K562 (cell line): ENCODE results near the gene KNTC1. TPM values are rescaled to one million over a fixed set of nuclear protein-coding genes. Genes with fewer than 3 reads are reported as not detected.
A peak's percentile ranks its signal among the peaks of the same experiment; 100 is the strongest.

ENCODE experiments used
- COPS2 ChIP-seq: fragments of 450-650 bp; conservative IDR thresholded peaks from 2 replicates; pipeline ENCODE4 v1.6.1; 2016; ENCODE audit warnings: mild to moderate bottlenecking, moderate library complexity
- CREB1 ChIP-seq, 2 experiments: sonication (generic) in 1 of 2; formaldehyde crosslinking in 1 of 2; IDR thresholded peaks; 2 replicates each; pipeline versions ENCODE4 v1.6.1 to v1.8.0; 2012 to 2022; ENCODE audit warnings: inconsistent platforms in 1 of 2, mild to moderate bottlenecking in 1 of 2, missing genetic modification reagents in 1 of 2, moderate library complexity in 1 of 2
- CTCF ChIP-seq, 3 experiments: IDR thresholded peaks in 2 of 3; conservative IDR thresholded peaks in 1 of 3; 2 replicates each; pipeline ENCODE4 v1.5.1; 2011 to 2012; ENCODE audit warnings: low read length in 3 of 3, mild to moderate bottlenecking in 3 of 3, control low read depth in 2 of 3, improper control_type of control experiment in 1 of 3, inconsistent platforms in 1 of 3, low read depth in 1 of 3, mixed read lengths in 1 of 3, moderate library complexity in 1 of 3; ENCODE audit not compliant: insufficient read depth in 2 of 3
- CTCFL ChIP-seq: IDR thresholded peaks from 2 replicates; pipeline ENCODE4 v1.6.1; 2011; ENCODE audit warnings: borderline replicate concordance, low read depth, mild to moderate bottlenecking, moderate library complexity, low read length; ENCODE audit not compliant: insufficient read depth, poor library complexity, severe bottlenecking
- CXXC5 ChIP-seq: fragments of 250-450 bp; sonication (Bioruptor Pico); IDR thresholded peaks from 2 replicates; pipeline ENCODE4 v1.8.0; 2022; ENCODE audit warnings: inconsistent platforms, mild to moderate bottlenecking, moderate library complexity
- FIP1L1 ChIP-seq: fragments of 200-400 bp; formaldehyde crosslinking; IDR thresholded peaks from 2 replicates; pipeline ENCODE4 v1.6.1; 2018; ENCODE audit warnings: mild to moderate bottlenecking, low read depth, low read length; ENCODE audit not compliant: poor library complexity, severe bottlenecking
- HCFC1 ChIP-seq: IDR thresholded peaks from 2 replicates; pipeline ENCODE4 v1.6.1; 2012; ENCODE audit warnings: low read depth, low read length, improper control_type of control experiment
- KDM2B ChIP-seq: fragments of 250-450 bp; sonication (Bioruptor Pico); IDR thresholded peaks from 2 replicates; pipeline ENCODE4 v1.8.0; 2021; ENCODE audit warnings: mild to moderate bottlenecking, moderate library complexity
- POLR2AphosphoS5 ChIP-seq: IDR thresholded peaks from 2 replicates; pipeline ENCODE4 v1.6.1; 2011; ENCODE audit warnings: mild to moderate bottlenecking, low read depth, low read length, moderate library complexity; ENCODE audit not compliant: control insufficient read depth, insufficient read depth
- REST ChIP-seq, 2 experiments: fragments of 450-650 bp; formaldehyde crosslinking in 1 of 2; IDR thresholded peaks; 2 replicates each; pipeline versions ENCODE4 v1.4.0 to v1.6.1; 2014 to 2020; ENCODE audit warnings: mild to moderate bottlenecking in 2 of 2, borderline replicate concordance in 1 of 2, low read depth in 1 of 2
- TOE1 ChIP-seq, 2 experiments: fragments of 450-650 bp in 1 of 2; sonication (generic) in 1 of 2; formaldehyde crosslinking in 1 of 2; IDR thresholded peaks; 2 replicates each; pipeline versions ENCODE4 v1.7.1 to v1.8.0; 2016 to 2022; ENCODE audit warnings: borderline replicate concordance in 2 of 2, mild to moderate bottlenecking in 2 of 2, antibody characterized with exemption in 1 of 2, inconsistent platforms in 1 of 2, low read depth in 1 of 2, missing genetic modification reagents in 1 of 2, moderate library complexity in 1 of 2
- ZNF212 ChIP-seq: fragments of 450-650 bp; formaldehyde crosslinking; IDR thresholded peaks from 2 replicates; pipeline ENCODE4 v1.4.0; 2020; ENCODE audit warnings: mild to moderate bottlenecking
- polyA plus RNA-seq, 8 experiments: library from polyadenylated mRNA; depleted of rRNA in 4 of 8; stranded (reverse) in 5 of 8; unstranded in 3 of 8; fragments of >200 nt; fragmentation: Nextera tagmentation in 2 of 8; fragmentation: Illumina TruSeq in 1 of 8; extraction: Ambion mirVana in 2 of 8; extraction: Trizol in 1 of 8; gene quantifications; 2 replicates each; pipeline versions ENCODE4 v1.2.1 to v1.2.3, GENCODE V29; 2011 to 2014; ENCODE audit warnings: inconsistent platforms in 1 of 8, missing spikeins in 1 of 8
- total RNA-seq, 7 experiments: library from RNA; depleted of rRNA in 6 of 7; stranded (reverse); fragments of >200 nt in 6 of 7; fragmentation: Illumina TruSeq in 2 of 7; extraction: Trizol in 2 of 7; gene quantifications; 2 replicates each; pipeline versions ENCODE4 v1.2.1 to v1.2.3, GENCODE V29; 2011 to 2021; ENCODE audit warnings: low replicate concordance in 1 of 7

Gene KNTC1
- total and polyA plus RNA-seq, 9 of the 15 experiments (the other 6 are each of a cell fraction or from before 2014, with no cell fraction given) = 38.9 to 135 (median 99.6) TPM

GRCh38 chr12:122500685-122501488 is 26.2 kb upstream of the KNTC1 start, which contains the start of gene ZCCHC8 (continued):
- TF ChIP-seq REST (IDR thresholded peaks at IDR 0.05; ENCODE audit: borderline replicate concordance) = no peak
- TF ChIP-seq REST (CRISPR knock-in tag; IDR thresholded peaks at IDR 0.05; ENCODE audit: low read depth) = no peak
- TF ChIP-seq CREB1 (IDR thresholded peaks at IDR 0.05) = peak; percentile 75
- peak; percentile 64; the same call in 1 of the 2 replicates for TF ChIP-seq CREB1 (CRISPR knock-in tag; IDR thresholded peaks at IDR 0.05)
- peak; percentile 99 for TF ChIP-seq HCFC1
- TF ChIP-seq POLR2AphosphoS5 = peak; percentile 91
- TF ChIP-seq COPS2 = no peak
- TF ChIP-seq CXXC5 (CRISPR knock-in tag) = peak; percentile 85
- no peak for TF ChIP-seq KDM2B
- TF ChIP-seq TOE1 (IDR thresholded peaks at IDR 0.05; ENCODE audit: borderline replicate concordance) = peak; percentile 62; the same call in 1 of the 2 replicates
- TF ChIP-seq TOE1 (CRISPR knock-in tag; IDR thresholded peaks at IDR 0.05; ENCODE audit: borderline replicate concordance, low read depth) = no peak
- no peak for TF ChIP-seq ZNF212 (CRISPR knock-in tag)
- TF ChIP-seq CTCF (IDR thresholded peaks at IDR 0.05 in 2 of 3, conservative IDR thresholded peaks at IDR 0.05 in 1 of 3; ENCODE audit: insufficient read depth in 2 of 3, low read depth in 1 of 3, low read length in 3 of 3) = peak in 2 of 3 experiments; percentile 12 to 16; a peak in 2 of 6 replicates
- peak; percentile 73 for TF ChIP-seq CTCFL
- TF ChIP-seq FIP1L1 = peak; percentile 67
